HG02943 (cell line): ENCODE results near the gene PLRG1.

ENCODE experiments used
- ATAC-seq: cut with Tn5 transposase; IDR thresholded peaks from one replicate; pipeline ENCODE4 v1.9.1; 2021; ENCODE audit warnings: mild to moderate bottlenecking, low read depth, moderate library complexity; ENCODE audit not compliant: unreplicated experiment

PLRG1 gene

DNA sequence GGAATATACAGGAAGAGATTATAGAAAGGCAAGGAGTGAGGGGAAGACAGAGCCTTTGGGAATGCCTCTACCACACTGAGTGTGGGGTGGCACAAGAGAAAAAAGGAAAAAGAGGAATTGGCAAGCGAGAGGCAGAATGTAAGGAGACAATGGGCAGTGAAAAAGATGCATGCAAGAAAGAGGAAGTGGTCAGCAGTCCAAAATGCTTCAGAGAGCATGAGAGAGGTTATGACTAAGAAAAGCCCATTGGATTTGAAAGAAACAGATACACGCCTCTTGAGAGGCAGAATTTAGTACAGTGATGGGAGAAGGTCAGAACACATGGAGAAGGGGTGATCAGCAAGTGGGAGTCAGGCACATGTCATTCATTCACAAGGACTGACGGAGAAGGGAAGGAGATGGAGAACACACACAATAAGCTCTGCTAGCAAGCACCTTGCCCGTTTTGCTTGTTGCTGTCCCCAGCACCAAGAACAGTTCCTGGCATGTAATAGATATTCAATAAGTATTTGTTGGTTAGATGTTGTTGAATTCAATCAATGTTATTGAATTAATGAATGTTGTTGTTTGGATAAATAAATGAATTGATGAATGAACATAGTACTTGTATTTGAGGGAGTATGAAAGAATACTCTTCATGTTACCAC, 65.0 kb downstream of the PLRG1 start:
- peak; percentile 99 for ATAC-seq
